OCI-LY3 (cell line): ENCODE results near the gene ACACB.

Experiments
- H2AFZ ChIP-seq: fragments of 200-600, 300-600 bp; shearing (Covaris generic); 2 replicates; pipeline ENCODE4 v1.6.0; 2014; ENCODE audit warnings: antibody characterized with exemption, low read depth, low read length
- H3K27ac ChIP-seq: fragments of 200-600, 300-600 bp; sonication (generic); 2 replicates; pipeline ENCODE4 v1.5.1; 2014; ENCODE audit warnings: mild to moderate bottlenecking, low read length, moderate library complexity, mixed read lengths
- H3K27me3 ChIP-seq: fragments of 200-600, 300-600 bp; sonication (generic); 2 replicates; pipeline ENCODE4 v1.6.1; 2014; ENCODE audit warnings: low read depth, low read length, mixed read lengths
- H3K36me3 ChIP-seq: fragments of 200-600, 300-600 bp; sonication (generic); replicated peaks from 2 replicates; pipeline ENCODE3; 2014; ENCODE audit warnings: low read depth, low read length, mixed read lengths
- H3K4me1 ChIP-seq: fragments of 300-600, 200-600 bp; sonication (generic); 2 replicates; pipeline ENCODE4 v1.6.1; 2014; ENCODE audit warnings: low read length, mixed read lengths
- H3K4me2 ChIP-seq: fragments of 200-600, 300-600 bp; sonication (generic); 2 replicates; pipeline ENCODE4 v1.6.1; 2014; ENCODE audit warnings: low read length, mixed read lengths
- H3K4me3 ChIP-seq: fragments of 300-600, 200-600 bp; sonication (generic); 2 replicates; pipeline ENCODE4 v1.5.1; 2014; ENCODE audit warnings: antibody characterized with exemption, mild to moderate bottlenecking, low read length, moderate library complexity
- H3K79me2 ChIP-seq: fragments of 300-600, 200-600 bp; shearing (Covaris generic); 2 replicates; pipeline ENCODE4 v1.6.1; 2014; ENCODE audit warnings: mild to moderate bottlenecking, low read length, mixed read lengths
- H3K9ac ChIP-seq: fragments of 300-600, 200-600 bp; shearing (Covaris generic); 2 replicates; pipeline ENCODE4 v1.6.0; 2014; ENCODE audit warnings: mild to moderate bottlenecking, low read length, moderate library complexity
- H3K9me3 ChIP-seq: fragments of 200-600, 300-600 bp; shearing (Covaris generic); 2 replicates; pipeline ENCODE4 v1.6.1; 2014; ENCODE audit warnings: low read length, mixed read lengths; ENCODE audit not compliant: insufficient read depth
- H4K20me1 ChIP-seq: fragments of 200-600, 300-600 bp; sonication (generic); 2 replicates; pipeline ENCODE4 v1.6.1; 2016; ENCODE audit warnings: low read length, mixed read lengths; ENCODE audit not compliant: insufficient read depth
- EZH2phosphoT487 ChIP-seq: fragments of 200-600 bp; shearing (Covaris generic); IDR thresholded peaks from 2 replicates; pipeline ENCODE4 v1.6.1; 2018; ENCODE audit warnings: antibody characterized with exemption, mixed run types, low read depth
- TF ChIP-seq, protein P1 (sequence below): fragments of 200-600, 300-600 bp; sonication (generic); IDR thresholded peaks from 2 replicates; pipeline ENCODE4 v1.5.1; 2014; ENCODE audit warnings: antibody characterized with exemption, low read length, low read depth

ACACB gene

DNA sequence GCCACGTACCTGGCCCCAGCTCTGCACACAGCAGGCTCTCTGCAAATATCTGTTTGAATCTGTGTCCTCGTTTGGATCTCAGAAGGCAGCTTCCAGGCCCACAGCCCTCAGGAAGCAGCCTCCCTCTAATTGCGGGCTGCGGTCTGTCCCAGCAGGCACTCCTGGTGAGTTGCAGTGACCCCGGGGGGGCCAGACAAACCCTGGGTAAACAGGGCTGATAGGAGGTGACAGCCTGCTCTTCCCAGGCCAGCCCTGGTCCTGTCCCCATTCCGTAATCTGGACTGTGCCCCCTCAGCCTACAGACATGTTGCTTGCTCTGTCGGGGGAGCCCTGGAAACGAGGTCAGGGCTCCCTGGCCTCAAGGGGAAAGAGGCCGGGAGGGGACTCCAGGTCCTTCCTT lies 190.7 kb downstream of the ACACB start:
- Histone ChIP-seq H3K4me2 (no peak overlapping the region), H3K79me2 (no peaks in the 10 kb centered on the region), H2AFZ (no peak overlapping the region), H3K36me3 (no peaks in the 10 kb centered on the region), H3K27me3 (peaks cover 47% of the 10 kb centered on the region), H3K9me3 (no peaks in the 10 kb centered on the region), H3K27ac (no peak overlapping the region), H3K9ac (no peak overlapping the region), H4K20me1 (no peaks in the 10 kb centered on the region), H3K4me1 (no peaks in the 10 kb centered on the region), H3K4me3 (no peak overlapping the region)
- TF ChIP-seq EZH2phosphoT487 = no peak
- TF ChIP-seq, protein P1, sequence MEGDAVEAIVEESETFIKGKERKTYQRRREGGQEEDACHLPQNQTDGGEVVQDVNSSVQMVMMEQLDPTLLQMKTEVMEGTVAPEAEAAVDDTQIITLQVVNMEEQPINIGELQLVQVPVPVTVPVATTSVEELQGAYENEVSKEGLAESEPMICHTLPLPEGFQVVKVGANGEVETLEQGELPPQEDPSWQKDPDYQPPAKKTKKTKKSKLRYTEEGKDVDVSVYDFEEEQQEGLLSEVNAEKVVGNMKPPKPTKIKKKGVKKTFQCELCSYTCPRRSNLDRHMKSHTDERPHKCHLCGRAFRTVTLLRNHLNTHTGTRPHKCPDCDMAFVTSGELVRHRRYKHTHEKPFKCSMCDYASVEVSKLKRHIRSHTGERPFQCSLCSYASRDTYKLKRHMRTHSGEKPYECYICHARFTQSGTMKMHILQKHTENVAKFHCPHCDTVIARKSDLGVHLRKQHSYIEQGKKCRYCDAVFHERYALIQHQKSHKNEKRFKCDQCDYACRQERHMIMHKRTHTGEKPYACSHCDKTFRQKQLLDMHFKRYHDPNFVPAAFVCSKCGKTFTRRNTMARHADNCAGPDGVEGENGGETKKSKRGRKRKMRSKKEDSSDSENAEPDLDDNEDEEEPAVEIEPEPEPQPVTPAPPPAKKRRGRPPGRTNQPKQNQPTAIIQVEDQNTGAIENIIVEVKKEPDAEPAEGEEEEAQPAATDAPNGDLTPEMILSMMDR = no peak

DNA sequence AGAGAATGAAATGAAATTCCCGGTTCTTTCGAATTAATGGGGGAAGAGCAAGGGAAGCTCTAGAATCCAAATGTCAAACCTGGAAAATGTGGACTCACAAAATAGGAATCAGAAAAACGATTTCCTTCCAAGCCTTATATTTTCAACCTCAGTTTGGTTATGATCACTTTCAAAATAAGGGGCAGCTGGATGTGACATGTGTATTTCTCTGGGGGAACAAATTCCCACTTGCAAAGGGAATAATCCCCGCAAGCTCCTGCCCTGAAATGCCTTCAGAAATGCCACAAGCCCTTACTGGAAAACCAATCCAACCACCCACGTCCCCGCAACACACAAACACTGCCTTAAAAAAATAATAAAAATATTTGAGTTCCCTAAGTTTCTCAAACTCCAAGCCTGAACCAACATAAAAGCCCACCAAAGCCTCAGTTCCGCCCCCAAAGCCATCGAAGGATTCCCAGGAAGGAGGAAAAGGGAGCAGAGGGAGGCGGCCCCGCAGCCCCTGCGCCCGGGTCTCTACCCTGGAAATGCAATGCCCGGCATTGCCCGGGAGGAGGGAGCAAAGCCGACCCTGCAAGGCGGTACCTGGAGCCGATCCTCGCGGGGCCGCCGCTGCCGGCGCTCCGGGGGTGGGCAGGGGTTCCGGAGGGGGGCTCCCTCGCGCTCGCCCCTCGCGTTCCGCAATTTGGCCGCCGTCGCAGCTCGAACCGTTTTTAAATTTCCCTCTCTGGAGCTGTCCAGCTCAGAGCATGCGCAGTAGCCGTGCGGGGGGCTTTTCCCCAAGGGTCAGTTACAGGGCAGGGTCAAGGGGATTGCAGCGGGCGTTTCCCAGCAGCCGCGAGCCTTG lies 192.4 kb downstream of the ACACB start, which contains the start of gene FOXN4:
FOXN4 (minus strand) TSS at position 751 of the 847 bp plus-strand sequence. CDS start 963 bp downstream, outside the sequence.
- H3K4me2 ChIP-seq = peak within 1 kb of the TSS; percentile 61
- H3K27ac ChIP-seq = no peak within 1 kb of the TSS
- H4K20me1 ChIP-seq = no peaks in the 10 kb centered on the region
- H2AFZ ChIP-seq = no peak within 1 kb of the TSS
- H3K4me3 ChIP-seq = peak within 1 kb of the TSS; percentile 68
- no peak for TF ChIP-seq EZH2phosphoT487
- TF ChIP-seq, protein P1 = no peak
- no peaks in the 10 kb centered on the region for H3K4me1 ChIP-seq
- no peaks in the 10 kb centered on the region for H3K9me3 ChIP-seq
- no peaks in the 10 kb centered on the region for H3K36me3 ChIP-seq
- H3K79me2 ChIP-seq = no peaks in the 10 kb centered on the region
- no peak within 1 kb of the TSS for H3K9ac ChIP-seq
- H3K27me3 ChIP-seq = peaks cover 38% of the 10 kb centered on the region

DNA sequence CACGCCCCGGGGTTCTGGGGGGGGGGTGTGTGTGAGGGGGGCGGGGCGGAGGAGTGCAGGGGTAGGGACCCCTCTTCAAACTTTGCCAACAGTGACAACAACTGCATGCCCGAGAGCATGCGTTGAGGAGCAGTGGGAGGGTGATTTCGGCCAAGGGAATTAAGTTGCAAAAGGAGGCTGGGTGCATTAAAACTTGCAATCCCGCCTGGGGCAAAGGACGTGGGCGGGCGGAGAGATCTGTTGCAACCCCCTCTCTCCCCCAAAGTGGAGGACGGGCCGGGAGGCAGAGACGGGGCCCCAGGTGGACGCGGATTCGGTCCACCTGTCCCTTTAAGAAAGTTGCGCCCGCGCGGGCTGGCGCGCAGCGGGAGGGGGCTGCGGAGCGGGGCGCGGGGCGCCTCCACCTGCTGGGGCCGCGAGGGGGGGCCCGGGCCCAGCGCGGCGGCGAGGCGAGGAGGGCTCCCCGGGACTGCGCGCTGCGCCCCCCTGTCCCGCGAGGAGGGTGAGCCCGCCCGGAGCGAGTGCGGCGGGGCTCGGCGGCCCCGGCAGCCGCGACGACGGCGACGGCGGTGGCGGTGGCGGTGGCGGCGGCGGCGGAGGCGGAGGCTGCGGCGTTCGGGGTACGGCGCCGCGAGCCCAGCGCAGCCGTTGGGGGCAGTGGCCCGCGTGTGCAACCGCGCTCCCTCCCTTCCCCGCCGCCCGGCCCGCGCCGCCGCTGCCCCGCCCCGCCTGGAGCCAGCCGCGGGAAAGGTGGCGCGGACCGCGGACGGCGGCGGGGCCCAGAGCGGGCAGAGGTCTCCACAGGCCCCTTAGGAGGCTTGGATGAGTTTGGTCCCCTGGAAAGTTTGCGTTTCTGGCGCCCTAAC lies 193.2 kb downstream of the ACACB start:
- TF ChIP-seq, protein P1 = no peak
- no peak for TF ChIP-seq EZH2phosphoT487
- H3K9ac ChIP-seq = no peak overlapping the region
- no peak overlapping the region for H2AFZ ChIP-seq
- H3K4me1 ChIP-seq = no peaks in the 10 kb centered on the region
- no peak overlapping the region for H3K27ac ChIP-seq
- no peaks in the 10 kb centered on the region for H3K36me3 ChIP-seq
- no peaks in the 10 kb centered on the region for H3K79me2 ChIP-seq
- H3K4me2 ChIP-seq = peak overlapping the region; percentile 61
- peaks cover 35% of the 10 kb centered on the region for H3K27me3 ChIP-seq
- no peaks in the 10 kb centered on the region for H3K9me3 ChIP-seq
- peak overlapping the region; percentile 68 for H3K4me3 ChIP-seq
- no peaks in the 10 kb centered on the region for H4K20me1 ChIP-seq
